ENCODE data around the gene PRSS57. TPM values are rescaled to one million over a fixed set of nuclear protein-coding genes. Genes with fewer than 3 reads are reported as not detected.
"Not testable (repeated sequence)": the region's sequence is repeated elsewhere in the genome, so short reads cannot be mapped to it uniquely, and the experiment has no call there.

The PRSS57 gene
- total RNA-seq, 5 donors from 2014 or later (not counting 1 experiment from before 2014, with no cell fraction given) = 0.86 to 2.5 (median 1.7) TPM; not detected in 1

- ATAC-seq (replicated peaks in 1 of 4); H3K9me3 ChIP-seq; H3K27me3 Mint-ChIP-seq; H3K27ac ChIP-seq (ENCODE audit: low read length); H3K36me3 ChIP-seq (ENCODE audit: control insufficient read depth in 2 of 2, extremely low read depth in 1 of 2, insufficient read depth in 1 of 2, low read length in 1 of 2); H3K27ac Mint-ChIP-seq; DNase-seq; H3K4me3 ChIP-seq (ENCODE audit: control insufficient read depth in 1 of 2, extremely low read depth in 1 of 2, low read length in 1 of 2); H3K36me3 Mint-ChIP-seq; H3K4me3 Mint-ChIP-seq; POLR2A ChIA-PET; H3K9me3 Mint-ChIP-seq: not testable (repeated sequence)
- Histone ChIP-seq H3K27me3 (replicated peaks in 1 of 2; ENCODE audit: control insufficient read depth in 2 of 2, extremely low read depth in 1 of 2, insufficient read depth in 2 of 2, low read length in 1 of 2) (peaks cover 0 to 23% of the 10 kb centered on the region in 2 experiments), H3K4me1 (ENCODE audit: control insufficient read depth in 1 of 2, extremely low read depth in 1 of 2, insufficient read depth in 2 of 2, low read length in 2 of 2) (peaks cover 4 to 22% of the 10 kb centered on the region in 2 experiments)
- peaks cover 16 to 21% (median 18%) of the 10 kb centered on the region in 3 donors for H3K4me1 Mint-ChIP-seq
- 84% methylated on average over 28 of the region's 38 CpGs for WGBS (ENCODE audit: insufficient coverage)
- CTCF ChIA-PET = interaction anchor here in 1 of 2 donors (0.7 kb wide), 1 partner anchor 12 kb away, joined by 3 read pairs; no protein-coding TSS in a partner anchor
Measured at GRCh38 chr19:666985-667573, 28.2 kb downstream of the PRSS57 start.

DNA sequence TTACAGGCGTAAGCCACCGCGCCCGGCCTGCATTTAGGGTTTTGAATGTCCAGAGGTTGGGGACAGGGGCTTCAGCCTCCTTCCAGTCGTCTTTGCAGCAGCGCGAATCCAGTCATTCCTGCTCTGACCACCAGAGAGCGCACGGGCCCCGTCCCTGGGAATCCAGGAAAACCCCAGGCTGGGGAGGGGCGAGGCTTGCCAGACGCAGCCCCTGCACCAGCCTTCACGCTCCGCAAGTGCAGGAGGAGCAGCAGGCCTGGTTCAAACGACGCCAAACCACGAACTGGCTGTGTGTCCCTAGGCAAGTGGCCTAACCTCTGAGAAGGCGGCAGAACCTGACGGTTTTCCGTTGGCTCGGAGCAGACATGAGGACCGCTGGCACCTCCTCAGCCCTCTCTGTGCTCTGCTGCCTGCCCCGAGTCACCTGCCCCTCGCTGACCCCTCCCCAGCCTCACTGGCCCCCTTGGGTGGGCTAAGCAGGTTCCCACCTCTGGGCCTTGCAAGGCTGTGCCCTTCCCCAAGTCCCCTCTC lies 30.3 kb downstream of the PRSS57 start:
- WGBS (ENCODE audit: insufficient coverage) = 11% methylated on average over 21 of the region's 24 CpGs
- Histone ChIP-seq H3K4me3 (ENCODE audit: control insufficient read depth in 1 of 2, extremely low read depth in 1 of 2, low read length in 1 of 2) (peak overlapping the region in 1 of 2 donors; percentile 7), H3K27me3 (replicated peaks in 1 of 2; ENCODE audit: control insufficient read depth in 2 of 2, extremely low read depth in 1 of 2, insufficient read depth in 2 of 2, low read length in 1 of 2) (peaks cover 0 to 7% of the 10 kb centered on the region in 2 experiments), H3K27ac (ENCODE audit: low read length) (no peak overlapping the region), H3K9me3 (no peaks in the 10 kb centered on the region), H3K4me1 (ENCODE audit: control insufficient read depth in 1 of 2, extremely low read depth in 1 of 2, insufficient read depth in 2 of 2, low read length in 2 of 2) (peaks cover 6 to 43% of the 10 kb centered on the region in 2 experiments), H3K36me3 (ENCODE audit: control insufficient read depth in 2 of 2, extremely low read depth in 1 of 2, insufficient read depth in 1 of 2, low read length in 1 of 2) (no peaks in the 10 kb centered on the region)
- H3K27ac Mint-ChIP-seq = peak overlapping the region; percentile 48 to 74
- CTCF ChIA-PET = interaction anchor here in 1 of 2 donors (0.7 kb wide), 1 partner anchor 178 kb away, joined by 3 read pairs; no protein-coding TSS in a partner anchor
- H3K9me3 Mint-ChIP-seq = no peaks in the 10 kb centered on the region
- H3K4me1 Mint-ChIP-seq = peaks cover 23 to 41% (median 30%) of the 10 kb centered on the region in 3 donors
- H3K27me3 Mint-ChIP-seq = peaks cover 2 to 3% of the 10 kb centered on the region in 2 donors
- peak overlapping the region; percentile 34 to 98 (median 51) for H3K4me3 Mint-ChIP-seq
- ATAC-seq (replicated peaks in 1 of 4) = peak in 1 of 4 experiments; percentile 13
- POLR2A ChIA-PET = no interaction called here
- peak; percentile 46 to 92 (median 72) for DNase-seq
- peaks cover 2% of the 10 kb centered on the region for H3K36me3 Mint-ChIP-seq

DNA sequence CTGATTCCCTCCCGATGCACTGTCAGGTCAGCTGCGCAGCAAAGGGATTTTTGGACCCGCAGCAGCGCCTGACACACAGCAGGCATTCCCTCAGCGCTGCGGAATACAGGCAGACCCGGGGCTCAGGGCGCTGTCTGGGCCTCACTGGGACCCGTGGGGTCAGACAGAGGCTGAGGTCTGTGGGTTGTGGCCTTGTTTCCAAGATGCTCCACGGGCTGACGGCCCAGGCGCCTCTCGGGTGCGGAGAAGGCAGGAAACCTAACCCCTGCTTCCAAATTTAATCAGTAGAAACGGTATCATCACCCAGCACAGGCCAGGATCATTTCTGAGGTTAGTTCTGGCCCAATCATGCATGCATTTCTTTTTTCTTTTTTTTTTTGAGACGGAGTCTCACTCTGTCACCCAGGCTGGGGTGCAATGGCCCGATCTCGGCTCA lies 31.6 kb downstream of the PRSS57 start:
- H3K9me3 Mint-ChIP-seq = no peaks in the 10 kb centered on the region
- H3K27me3 Mint-ChIP-seq = no peaks in the 10 kb centered on the region
- no peaks in the 10 kb centered on the region for H3K9me3 ChIP-seq
- peak overlapping the region; percentile 73 to 98 (median 75) for H3K4me3 Mint-ChIP-seq
- CTCF ChIA-PET = interaction anchor here in 1 of 2 donors (0.6 kb wide), 1 partner anchor 133 kb away, joined by 3 read pairs; the partner anchor contains the start of gene PTBP1
- ATAC-seq (replicated peaks in 1 of 4) (no peak), DNase-seq (no peak)
- peaks cover 2% of the 10 kb centered on the region for H3K36me3 Mint-ChIP-seq
- peak overlapping the region; percentile 89 to 91 for H3K27ac Mint-ChIP-seq
- peaks cover 0 to 2% of the 10 kb centered on the region in 2 donors for H3K36me3 ChIP-seq (ENCODE audit: control insufficient read depth in 2 of 2, extremely low read depth in 1 of 2, insufficient read depth in 1 of 2, low read length in 1 of 2)
- peaks cover 0 to 4% of the 10 kb centered on the region in 2 experiments for H3K27me3 ChIP-seq (replicated peaks in 1 of 2; ENCODE audit: control insufficient read depth in 2 of 2, extremely low read depth in 1 of 2, insufficient read depth in 2 of 2, low read length in 1 of 2)
- H3K27ac ChIP-seq (ENCODE audit: low read length) = peak overlapping the region; percentile 87
- peaks cover 33 to 47% (median 40%) of the 10 kb centered on the region in 3 donors for H3K4me1 Mint-ChIP-seq
- peak overlapping the region; percentile 33 to 46 for H3K4me3 ChIP-seq (ENCODE audit: control insufficient read depth in 1 of 2, extremely low read depth in 1 of 2, low read length in 1 of 2)
- 57% methylated on average over 15 of the region's 18 CpGs for WGBS (ENCODE audit: insufficient coverage)
- POLR2A ChIA-PET = interaction anchor here in 1 of 2 donors (0.8 kb wide), 1 partner anchor 80 kb away, joined by 4 read pairs; no protein-coding TSS in a partner anchor
- H3K4me1 ChIP-seq (ENCODE audit: control insufficient read depth in 1 of 2, extremely low read depth in 1 of 2, insufficient read depth in 2 of 2, low read length in 2 of 2) = peaks cover 12 to 55% of the 10 kb centered on the region in 2 experiments

- Mint-ChIP-seq H3K4me3 (peak within 1 kb of the TSS; percentile 95 to 98 (median 96)), H3K4me1 (peaks cover 35 to 47% (median 46%) of the 10 kb centered on the region in 3 donors), H3K27ac (peak within 1 kb of the TSS; percentile 97), H3K36me3 (peaks cover 2% of the 10 kb centered on the region), H3K9me3 (no peaks in the 10 kb centered on the region), H3K27me3 (no peaks in the 10 kb centered on the region)
- ChIA-PET POLR2A (interaction anchor here in 1 of 2 donors (0.8 kb wide), 1 partner anchor 80 kb away, joined by 4 read pairs; no protein-coding TSS in a partner anchor), CTCF (interaction anchor here in 1 of 2 donors (0.6 to 0.7 kb wide), 5 partner anchors 27 to 762 kb away, joined by 3 to 5 read pairs (median 3); partner anchors contain the start of genes BSG and PTBP1)
- H3K27ac ChIP-seq (ENCODE audit: low read length) = peak within 1 kb of the TSS; percentile 98
- peaks cover 0 to 4% of the 10 kb centered on the region in 2 experiments for H3K27me3 ChIP-seq (replicated peaks in 1 of 2; ENCODE audit: control insufficient read depth in 2 of 2, extremely low read depth in 1 of 2, insufficient read depth in 2 of 2, low read length in 1 of 2)
- H3K36me3 ChIP-seq (ENCODE audit: control insufficient read depth in 2 of 2, extremely low read depth in 1 of 2, insufficient read depth in 1 of 2, low read length in 1 of 2) = peaks cover 0 to 7% of the 10 kb centered on the region in 2 donors
- WGBS (ENCODE audit: insufficient coverage) = under 1% methylated on average over 93 of the region's 97 CpGs
- ATAC-seq (replicated peaks in 1 of 4) (peak; percentile 51 to 71 (median 59)), DNase-seq (peak; percentile 82 to 97 (median 92))
- H3K4me1 ChIP-seq (ENCODE audit: control insufficient read depth in 1 of 2, extremely low read depth in 1 of 2, insufficient read depth in 2 of 2, low read length in 2 of 2) = peaks cover 12 to 61% of the 10 kb centered on the region in 2 experiments
- no peaks in the 10 kb centered on the region for H3K9me3 ChIP-seq
- peak within 1 kb of the TSS; percentile 86 to 87 for H3K4me3 ChIP-seq (ENCODE audit: control insufficient read depth in 1 of 2, extremely low read depth in 1 of 2, low read length in 1 of 2)
Measured at GRCh38 chr19:662962-663681, 32.1 kb downstream of the PRSS57 start, which contains the start of gene RNF126. RNF126 (minus strand) TSS chr19:663214; CDS start chr19:663121, 93 bp downstream.

GRCh38 chr19:662207-662961 lies 32.9 kb downstream of the PRSS57 start:
- ChIA-PET CTCF (interaction anchor here in 1 of 2 donors (0.6 to 0.7 kb wide), 4 partner anchors 26 to 763 kb away, joined by 3 to 5 read pairs (median 4); partner anchors contain the start of gene BSG), POLR2A (no interaction called here)
- Mint-ChIP-seq H3K9me3 (no peaks in the 10 kb centered on the region), H3K36me3 (peaks cover 2% of the 10 kb centered on the region), H3K27me3 (no peaks in the 10 kb centered on the region), H3K4me3 (peak overlapping the region; percentile 95 to 98 (median 96)), H3K27ac (peak overlapping the region; percentile 97), H3K4me1 (peaks cover 40 to 51% (median 47%) of the 10 kb centered on the region in 3 donors)
- Histone ChIP-seq H3K4me3 (ENCODE audit: control insufficient read depth in 1 of 2, extremely low read depth in 1 of 2, low read length in 1 of 2) (peak overlapping the region; percentile 86 to 87), H3K36me3 (ENCODE audit: control insufficient read depth in 2 of 2, extremely low read depth in 1 of 2, insufficient read depth in 1 of 2, low read length in 1 of 2) (peaks cover 5 to 15% of the 10 kb centered on the region in 2 donors), H3K9me3 (no peaks in the 10 kb centered on the region), H3K4me1 (ENCODE audit: control insufficient read depth in 1 of 2, extremely low read depth in 1 of 2, insufficient read depth in 2 of 2, low read length in 2 of 2) (peaks cover 12 to 69% of the 10 kb centered on the region in 2 experiments), H3K27me3 (replicated peaks in 1 of 2; ENCODE audit: control insufficient read depth in 2 of 2, extremely low read depth in 1 of 2, insufficient read depth in 2 of 2, low read length in 1 of 2) (peaks cover 0 to 1% of the 10 kb centered on the region in 2 experiments), H3K27ac (ENCODE audit: low read length) (peak overlapping the region; percentile 98)
- WGBS (ENCODE audit: insufficient coverage) = 0% methylated on average over 77 of the region's 81 CpGs
- ATAC-seq (replicated peaks in 1 of 4) (peak; percentile 27 to 45 (median 37)), DNase-seq (peak; percentile 50 to 80 (median 66))

All from T-cell (primary cell).